H9 (cell line): ENCODE data around the gene SSR2. TPM values are rescaled to one million over a fixed set of nuclear protein-coding genes. Genes with fewer than 3 reads are reported as not detected.

Experiments
- DNase-seq: peaks from one replicate; pipeline ENCODE4 v3.0.0-alpha.2; 2017
- H2AFZ ChIP-seq: one replicate; pipeline ENCODE4 v1.6.1; 2013; ENCODE audit warnings: mild to moderate bottlenecking, low read length, control low read depth, moderate library complexity
- H2AK5ac ChIP-seq: 2 replicates; pipeline ENCODE4 v1.6.1; 2013; ENCODE audit warnings: low read length, control low read depth, mixed read lengths; ENCODE audit not compliant: insufficient read length
- H2BK120ac ChIP-seq: one replicate; pipeline ENCODE4 v1.6.1; 2013; ENCODE audit warnings: low read depth, mild to moderate bottlenecking, low read length, control low read depth, inconsistent platforms; ENCODE audit not compliant: poor library complexity, severe bottlenecking
- H2BK12ac ChIP-seq: 2 replicates; pipeline ENCODE4 v1.6.1; 2013; ENCODE audit warnings: low read length, control low read depth, mixed read lengths, low read depth; ENCODE audit not compliant: insufficient read length
- H2BK15ac ChIP-seq: 2 replicates; pipeline ENCODE4 v1.6.1; 2013; ENCODE audit warnings: low read depth, low read length, control low read depth
- H2BK20ac ChIP-seq: one replicate; pipeline ENCODE4 v1.6.1; 2013; ENCODE audit warnings: low read depth, mild to moderate bottlenecking, low read length, control low read depth, inconsistent platforms; ENCODE audit not compliant: poor library complexity, severe bottlenecking
- H2BK5ac ChIP-seq: 2 replicates; pipeline ENCODE4 v1.6.1; 2013; ENCODE audit warnings: low read length, control low read depth, mixed read lengths; ENCODE audit not compliant: insufficient read length
- H3K14ac ChIP-seq: 2 replicates; pipeline ENCODE4 v1.6.1; 2013; ENCODE audit warnings: low read length, control low read depth; ENCODE audit not compliant: insufficient read depth
- H3K18ac ChIP-seq: 2 replicates; pipeline ENCODE4 v1.6.1; 2013; ENCODE audit warnings: low read depth, mild to moderate bottlenecking, mixed read lengths, low read length, control low read depth; ENCODE audit not compliant: insufficient read length
- H3K23ac ChIP-seq: 2 replicates; pipeline ENCODE4 v1.6.1; 2013; ENCODE audit warnings: low read length, control low read depth, mixed read lengths, low read depth; ENCODE audit not compliant: insufficient read length
- H3K23me2 ChIP-seq: 2 replicates; pipeline ENCODE4 v1.6.1; 2013; ENCODE audit warnings: low read depth, mild to moderate bottlenecking, mixed read lengths, low read length, control low read depth; ENCODE audit not compliant: insufficient read length, poor library complexity, severe bottlenecking
- H3K27ac ChIP-seq: 2 replicates; pipeline ENCODE4 v1.5.1; 2013; ENCODE audit warnings: low read length, control low read depth, mixed read lengths, low read depth; ENCODE audit not compliant: insufficient read length
- H3K27me3 ChIP-seq: 2 replicates; pipeline ENCODE4 v1.6.1; 2013; ENCODE audit warnings: low read length, control low read depth, inconsistent platforms; ENCODE audit not compliant: insufficient read depth
- H3K4ac ChIP-seq: 2 replicates; pipeline ENCODE4 v1.6.1; 2013; ENCODE audit warnings: low read depth, mild to moderate bottlenecking, control low read depth, inconsistent platforms, low read length, moderate library complexity
- H3K4me1 ChIP-seq: 2 replicates; pipeline ENCODE4 v1.6.1; 2013; ENCODE audit warnings: low read length, control low read depth, inconsistent platforms; ENCODE audit not compliant: insufficient read depth
- H3K4me2 ChIP-seq: 2 replicates; pipeline ENCODE4 v1.6.1; 2013; ENCODE audit warnings: low read length, control low read depth, mixed read lengths; ENCODE audit not compliant: insufficient read length, insufficient read depth
- H3K56ac ChIP-seq: 2 replicates; pipeline ENCODE4 v1.6.1; 2013; ENCODE audit warnings: low read depth, mild to moderate bottlenecking, mixed read lengths, low read length, control low read depth; ENCODE audit not compliant: insufficient read length
- H3K79me1 ChIP-seq: 2 replicates; pipeline ENCODE4 v1.6.1; 2013; ENCODE audit warnings: low read depth, mild to moderate bottlenecking, moderate library complexity, low read length, control low read depth, inconsistent platforms; ENCODE audit not compliant: insufficient read depth, poor library complexity, severe bottlenecking
- H3K79me2 ChIP-seq: 2 replicates; pipeline ENCODE4 v1.6.1; 2013; ENCODE audit warnings: low read length, control low read depth, inconsistent platforms; ENCODE audit not compliant: insufficient read depth
- H3K9ac ChIP-seq: 2 replicates; pipeline ENCODE4 v1.6.1; 2013; ENCODE audit warnings: low read length, control low read depth, mixed read lengths; ENCODE audit not compliant: insufficient read length; ENCODE audit errors: extremely low read depth
- H3K9me3 ChIP-seq: one replicate; pipeline ENCODE4 v1.6.1; 2013; ENCODE audit warnings: low read depth, low read length, inconsistent platforms; ENCODE audit not compliant: control insufficient read depth
- H3T11ph ChIP-seq: one replicate; pipeline ENCODE4 v1.6.1; 2013; ENCODE audit warnings: mild to moderate bottlenecking, low read length, control low read depth, inconsistent platforms
- H4K20me1 ChIP-seq: one replicate; pipeline ENCODE4 v1.6.1; 2013; ENCODE audit not compliant: control insufficient read depth, insufficient read length, insufficient read depth
- H4K5ac ChIP-seq: 2 replicates; pipeline ENCODE4 v1.6.1; 2013; ENCODE audit warnings: low read depth, mild to moderate bottlenecking, mixed read lengths, low read length, control low read depth; ENCODE audit not compliant: insufficient read length
- H4K8ac ChIP-seq: replicated peaks from 2 replicates; pipeline ENCODE4 v1.6.1; 2013; ENCODE audit warnings: low read length, control low read depth, mixed read lengths, low read depth; ENCODE audit not compliant: insufficient read length
- H4K91ac ChIP-seq: 2 replicates; pipeline ENCODE4 v1.6.1; 2013; ENCODE audit warnings: low read depth, mild to moderate bottlenecking, moderate library complexity, mixed read lengths, low read length, control low read depth; ENCODE audit not compliant: insufficient read length
- H3K27ac Mint-ChIP-seq, 3 experiments: 2 replicates in 2 of 3; 3 replicates in 1 of 3; pipeline ENCODE4 v1.8.0; 2020 to 2021; ENCODE audit warnings: mixed read lengths in 3 of 3, mild to moderate bottlenecking in 1 of 3, moderate library complexity in 1 of 3
- H3K27me3 Mint-ChIP-seq: 2 replicates; pipeline ENCODE4 v1.8.0; 2021; ENCODE audit warnings: low read depth, mild to moderate bottlenecking, moderate library complexity, mixed read lengths
- H3K36me3 Mint-ChIP-seq, 3 experiments: 2 replicates in 2 of 3; 3 replicates in 1 of 3; pipeline ENCODE4 v1.8.0; 2020 to 2021; ENCODE audit warnings: low read depth in 3 of 3, mixed read lengths in 3 of 3; ENCODE audit not compliant: insufficient read depth in 1 of 3
- H3K4me1 Mint-ChIP-seq, 2 experiments: 2 replicates each; pipeline ENCODE4 v1.8.0; 2020; ENCODE audit warnings: mixed read lengths in 2 of 2
- H3K4me3 Mint-ChIP-seq, 2 experiments: 2 replicates in 1 of 2; 3 replicates in 1 of 2; pipeline ENCODE4 v1.8.0; 2020 to 2021; ENCODE audit warnings: mild to moderate bottlenecking in 2 of 2, mixed read lengths in 2 of 2, moderate library complexity in 1 of 2
- H3K9me3 Mint-ChIP-seq, 2 experiments: 2 replicates in 1 of 2; 3 replicates in 1 of 2; pipeline ENCODE4 v1.8.0; 2020; ENCODE audit warnings: mild to moderate bottlenecking in 2 of 2, mixed read lengths in 2 of 2, moderate library complexity in 1 of 2
- CTCF ChIP-seq: fragments of 200-600 bp; sonication (generic); conservative IDR thresholded peaks from 3 replicates; pipeline ENCODE4 v1.8.0; 2021; ENCODE audit warnings: antibody characterized with exemption, mild to moderate bottlenecking
- WGBS: extraction: QIAGEN DNeasy Blood & Tissue Kit; methylation state at CpG from one replicate; pipeline ENCODE4 v1.1.7; 2013; ENCODE audit warnings: missing lambda C conversion rate, low lambda C conversion rate, mixed read lengths; ENCODE audit not compliant: insufficient read length; ENCODE audit errors: extremely low coverage; 5-methylcytosine and 5-hydroxymethylcytosine counted together
- total RNA-seq: library from RNA; stranded (reverse); gene quantifications from 2 replicates; pipeline ENCODE4 v1.2.1, GENCODE V29; 2021

The SSR2 gene
- total RNA-seq, 1 experiment from 2014 or later, result 170 TPM

GRCh38 chr1:156051011-156051725, 30.4 kb upstream of the SSR2 start:
- Histone ChIP-seq H2BK15ac (no peak overlapping the region), H3T11ph (no peak overlapping the region), H3K4me2 (no peak overlapping the region), H4K91ac (no peak overlapping the region), H2AK5ac (no peak overlapping the region), H3K56ac (no peak overlapping the region), H3K14ac (no peak overlapping the region), H3K79me1 (peaks cover 4% of the 10 kb centered on the region), H3K9ac (no peak overlapping the region), H3K9me3 (no peaks in the 10 kb centered on the region), H3K27me3 (no peaks in the 10 kb centered on the region), H3K4me1 (0 out of 2 replicates have a peak, but pooled peaks cover 2% of the 10 kb centered on the region), H3K23me2 (peaks cover 10% of the 10 kb centered on the region), H2BK120ac (no peak overlapping the region), H4K8ac (no peak overlapping the region), H3K18ac (no peak overlapping the region), H4K20me1 (no peaks in the 10 kb centered on the region), H2BK5ac (no peak overlapping the region), H2BK20ac (no peak overlapping the region), H4K5ac (no peak overlapping the region), H3K27ac (no peak overlapping the region), H3K4ac (no peak overlapping the region), H3K79me2 (no peaks in the 10 kb centered on the region; the same call in 1 of the 2 replicates), H2BK12ac (no peak overlapping the region), H3K23ac (no peak overlapping the region), H2AFZ (no peak overlapping the region)
- Mint-ChIP-seq H3K4me1 (peaks cover 18 to 20% of the 10 kb centered on the region in 2 experiments), H3K27me3 (no peaks in the 10 kb centered on the region), H3K27ac (no peak overlapping the region; a peak in 1 of 7 replicates), H3K4me3 (peak overlapping the region; percentile 62 to 84; a peak in 3 of 5 replicates), H3K36me3 (peaks cover 14 to 40% (median 39%) of the 10 kb centered on the region in 3 experiments), H3K9me3 (no peaks in the 10 kb centered on the region)
- no CpG with 5 or more reads among the region's 7 CpGs for WGBS
- TF ChIP-seq CTCF, result no peak; the same call in 2 of the 3 replicates
- DNase-seq, result no peak
